ACC112 (cell line): ENCODE measurements around the gene N4BP2L2.

Source experiments
- H2AFZ ChIP-seq: fragments of 200-600 bp; sonication (generic); one replicate; pipeline ENCODE4 v1.6.0; 2017; ENCODE audit warnings: antibody characterized with exemption, low read length; ENCODE audit not compliant: unreplicated experiment
- H3K27ac ChIP-seq: fragments of 200-600 bp; sonication (generic); 2 replicates; pipeline ENCODE4 v1.5.1; 2014; ENCODE audit warnings: low read depth, mild to moderate bottlenecking, antibody characterized with exemption, low read length, moderate library complexity
- H3K27me3 ChIP-seq: fragments of 200-600 bp; sonication (generic); 2 replicates; pipeline ENCODE4 v1.6.1; 2014; ENCODE audit warnings: mild to moderate bottlenecking, antibody characterized with exemption, low read length, moderate library complexity, mixed read lengths; ENCODE audit not compliant: insufficient read depth
- H3K36me3 ChIP-seq: fragments of 200-600 bp; sonication (generic); 2 replicates; pipeline ENCODE4 v1.6.1; 2016; ENCODE audit warnings: mild to moderate bottlenecking, antibody characterized with exemption, low read length, moderate library complexity, mixed read lengths; ENCODE audit not compliant: insufficient read depth
- H3K4me1 ChIP-seq: fragments of 200-600 bp; sonication (generic); one replicate; pipeline ENCODE4 v1.6.1; 2016; ENCODE audit warnings: low read length, mixed read lengths; ENCODE audit not compliant: insufficient read depth, unreplicated experiment, control insufficient read depth
- H3K4me3 ChIP-seq: fragments of 200-600 bp; sonication (generic); 2 replicates; pipeline ENCODE4 v1.5.1; 2014; ENCODE audit warnings: mild to moderate bottlenecking, low read depth, low read length
- H3K79me2 ChIP-seq: fragments of 200-600 bp; sonication (generic); one replicate; pipeline ENCODE4 v1.6.0; 2016; ENCODE audit warnings: low read length; ENCODE audit not compliant: control insufficient read depth, unreplicated experiment, insufficient read depth

The N4BP2L2 gene

GRCh38 chr13:32497589-32497988 lies 41.0 kb downstream of the N4BP2L2 start:
- no peaks in the 10 kb centered on the region for H3K79me2 ChIP-seq
- no peaks in the 10 kb centered on the region for H3K27me3 ChIP-seq
- H3K27ac ChIP-seq = no peak overlapping the region
- no peaks in the 10 kb centered on the region for H3K36me3 ChIP-seq
- no peaks in the 10 kb centered on the region for H3K4me1 ChIP-seq
- no peak overlapping the region for H2AFZ ChIP-seq
- H3K4me3 ChIP-seq = no peak overlapping the region

GRCh38 chr13:32496599-32497160 lies 41.9 kb downstream of the N4BP2L2 start:
- H3K36me3 ChIP-seq = no peaks in the 10 kb centered on the region
- H3K27ac ChIP-seq = no peak overlapping the region
- no peaks in the 10 kb centered on the region for H3K4me1 ChIP-seq
- H3K27me3 ChIP-seq = no peaks in the 10 kb centered on the region
- no peak overlapping the region for H3K4me3 ChIP-seq
- H3K79me2 ChIP-seq = no peaks in the 10 kb centered on the region
- H2AFZ ChIP-seq = no peak overlapping the region

GRCh38 chr13:32495841-32496240 lies 42.8 kb downstream of the N4BP2L2 start:
- H3K27me3 ChIP-seq = no peaks in the 10 kb centered on the region
- no peaks in the 10 kb centered on the region for H3K4me1 ChIP-seq
- H3K27ac ChIP-seq = no peak overlapping the region
- H3K4me3 ChIP-seq = no peak overlapping the region
- H3K36me3 ChIP-seq = no peaks in the 10 kb centered on the region
- H3K79me2 ChIP-seq = no peaks in the 10 kb centered on the region
- no peak overlapping the region for H2AFZ ChIP-seq

GRCh38 chr13:32495429-32495828 lies 43.2 kb downstream of the N4BP2L2 start:
- Histone ChIP-seq H3K27ac (no peak overlapping the region), H3K36me3 (no peaks in the 10 kb centered on the region), H3K79me2 (no peaks in the 10 kb centered on the region), H3K4me1 (no peaks in the 10 kb centered on the region), H3K4me3 (no peak overlapping the region), H3K27me3 (no peaks in the 10 kb centered on the region), H2AFZ (no peak overlapping the region)

- H3K79me2 ChIP-seq = no peaks in the 10 kb centered on the region
- no peak overlapping the region for H3K27ac ChIP-seq
- H3K4me3 ChIP-seq = no peak overlapping the region
- no peaks in the 10 kb centered on the region for H3K4me1 ChIP-seq
- H3K27me3 ChIP-seq = no peaks in the 10 kb centered on the region
- no peaks in the 10 kb centered on the region for H3K36me3 ChIP-seq
- no peak overlapping the region for H2AFZ ChIP-seq
Measured at GRCh38 chr13:32491028-32491427, 47.6 kb downstream of the N4BP2L2 start.

GRCh38 chr13:32476892-32477291 lies 61.7 kb downstream of the N4BP2L2 start:
- H3K36me3 ChIP-seq = no peaks in the 10 kb centered on the region
- no peak overlapping the region for H3K27ac ChIP-seq
- H3K4me1 ChIP-seq = no peaks in the 10 kb centered on the region
- no peaks in the 10 kb centered on the region for H3K79me2 ChIP-seq
- H3K27me3 ChIP-seq = no peaks in the 10 kb centered on the region
- H3K4me3 ChIP-seq = no peak overlapping the region
- H2AFZ ChIP-seq = no peak overlapping the region

GRCh38 chr13:32476021-32476731 lies 62.4 kb downstream of the N4BP2L2 start:
- H3K36me3 ChIP-seq = no peaks in the 10 kb centered on the region
- H3K27ac ChIP-seq = no peak overlapping the region
- no peaks in the 10 kb centered on the region for H3K79me2 ChIP-seq

GRCh38 chr13:32474999-32475792 lies 63.4 kb downstream of the N4BP2L2 start:
- no peaks in the 10 kb centered on the region for H3K79me2 ChIP-seq
- no peak overlapping the region for H3K27ac ChIP-seq
- H2AFZ ChIP-seq = no peak overlapping the region
- H3K36me3 ChIP-seq = no peaks in the 10 kb centered on the region
- no peaks in the 10 kb centered on the region for H3K27me3 ChIP-seq
- H3K4me3 ChIP-seq = no peak overlapping the region
- H3K4me1 ChIP-seq = no peaks in the 10 kb centered on the region

More at GRCh38 chr13:32476021-32476731, 62.4 kb downstream of the N4BP2L2 start:
- no peak overlapping the region for H3K4me3 ChIP-seq
- H2AFZ ChIP-seq = no peak overlapping the region
- H3K4me1 ChIP-seq = no peaks in the 10 kb centered on the region
- H3K27me3 ChIP-seq = no peaks in the 10 kb centered on the region

- Histone ChIP-seq H3K4me3 (no peak overlapping the region), H3K27ac (no peak overlapping the region), H3K4me1 (no peaks in the 10 kb centered on the region), H3K79me2 (no peaks in the 10 kb centered on the region), H3K27me3 (no peaks in the 10 kb centered on the region), H2AFZ (no peak overlapping the region), H3K36me3 (no peaks in the 10 kb centered on the region)
Measured at GRCh38 chr13:32473650-32474049, 64.9 kb downstream of the N4BP2L2 start.

- Histone ChIP-seq H3K27ac (peak overlapping the region; percentile 25; the same call in 1 of the 2 replicates), H2AFZ (no peak overlapping the region), H3K79me2 (no peaks in the 10 kb centered on the region), H3K4me3 (no peak overlapping the region), H3K27me3 (no peaks in the 10 kb centered on the region), H3K36me3 (no peaks in the 10 kb centered on the region), H3K4me1 (no peaks in the 10 kb centered on the region)
Measured at GRCh38 chr13:32472194-32472621, 66.4 kb downstream of the N4BP2L2 start.
